ENCODE data around the gene NQO2. TPM values are rescaled to one million over a fixed set of nuclear protein-coding genes. Genes with fewer than 3 reads are reported as not detected.
A peak's percentile ranks its signal among the peaks of the same experiment; 100 is the strongest.
"Not testable (repeated sequence)": the region's sequence is repeated elsewhere in the genome, so short reads cannot be mapped to it uniquely, and the experiment has no call there.

The NQO2 gene
- total RNA-seq, 1 donor from 2014 or later: 58.8 TPM

DNA sequence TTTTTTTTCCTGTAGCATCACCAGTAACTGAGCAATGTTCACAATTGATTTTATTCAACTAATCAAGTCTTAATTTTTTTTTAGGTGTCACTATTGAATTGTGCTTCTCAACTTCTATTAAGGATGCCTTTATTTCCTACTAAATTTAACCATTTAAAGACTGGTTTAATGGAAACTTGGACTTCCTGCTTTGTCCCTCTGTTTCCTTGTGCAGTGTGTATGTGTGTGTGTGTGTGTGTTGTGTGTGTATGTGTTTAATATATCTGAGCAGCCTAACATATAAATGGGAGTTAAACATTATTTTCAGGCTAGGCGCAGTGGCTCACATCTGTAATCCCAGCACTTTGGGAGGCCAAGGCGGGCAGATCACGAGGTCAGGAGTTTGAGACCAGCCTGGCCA lies 30.1 kb upstream of the NQO2 start:
- TF ChIP-seq, protein P1, sequence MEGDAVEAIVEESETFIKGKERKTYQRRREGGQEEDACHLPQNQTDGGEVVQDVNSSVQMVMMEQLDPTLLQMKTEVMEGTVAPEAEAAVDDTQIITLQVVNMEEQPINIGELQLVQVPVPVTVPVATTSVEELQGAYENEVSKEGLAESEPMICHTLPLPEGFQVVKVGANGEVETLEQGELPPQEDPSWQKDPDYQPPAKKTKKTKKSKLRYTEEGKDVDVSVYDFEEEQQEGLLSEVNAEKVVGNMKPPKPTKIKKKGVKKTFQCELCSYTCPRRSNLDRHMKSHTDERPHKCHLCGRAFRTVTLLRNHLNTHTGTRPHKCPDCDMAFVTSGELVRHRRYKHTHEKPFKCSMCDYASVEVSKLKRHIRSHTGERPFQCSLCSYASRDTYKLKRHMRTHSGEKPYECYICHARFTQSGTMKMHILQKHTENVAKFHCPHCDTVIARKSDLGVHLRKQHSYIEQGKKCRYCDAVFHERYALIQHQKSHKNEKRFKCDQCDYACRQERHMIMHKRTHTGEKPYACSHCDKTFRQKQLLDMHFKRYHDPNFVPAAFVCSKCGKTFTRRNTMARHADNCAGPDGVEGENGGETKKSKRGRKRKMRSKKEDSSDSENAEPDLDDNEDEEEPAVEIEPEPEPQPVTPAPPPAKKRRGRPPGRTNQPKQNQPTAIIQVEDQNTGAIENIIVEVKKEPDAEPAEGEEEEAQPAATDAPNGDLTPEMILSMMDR (IDR thresholded peaks at IDR 0.05; ENCODE audit: unreplicated experiment): no peak
- Mint-ChIP-seq H3K27me3 (ENCODE audit: unreplicated experiment) (peaks cover 2% of the 10 kb centered on the region), H3K27ac (ENCODE audit: unreplicated experiment) (peak overlapping the region; percentile 39), H3K36me3 (ENCODE audit: low read depth, unreplicated experiment) (no peaks in the 10 kb centered on the region), H3K4me1 (ENCODE audit: unreplicated experiment) (peaks cover 28% of the 10 kb centered on the region), H3K9me3 (ENCODE audit: unreplicated experiment) (no peaks in the 10 kb centered on the region), H3K4me3 (ENCODE audit: unreplicated experiment) (peak overlapping the region; percentile 76)
- no peak for DNase-seq (ENCODE audit: low spot score)

DNA sequence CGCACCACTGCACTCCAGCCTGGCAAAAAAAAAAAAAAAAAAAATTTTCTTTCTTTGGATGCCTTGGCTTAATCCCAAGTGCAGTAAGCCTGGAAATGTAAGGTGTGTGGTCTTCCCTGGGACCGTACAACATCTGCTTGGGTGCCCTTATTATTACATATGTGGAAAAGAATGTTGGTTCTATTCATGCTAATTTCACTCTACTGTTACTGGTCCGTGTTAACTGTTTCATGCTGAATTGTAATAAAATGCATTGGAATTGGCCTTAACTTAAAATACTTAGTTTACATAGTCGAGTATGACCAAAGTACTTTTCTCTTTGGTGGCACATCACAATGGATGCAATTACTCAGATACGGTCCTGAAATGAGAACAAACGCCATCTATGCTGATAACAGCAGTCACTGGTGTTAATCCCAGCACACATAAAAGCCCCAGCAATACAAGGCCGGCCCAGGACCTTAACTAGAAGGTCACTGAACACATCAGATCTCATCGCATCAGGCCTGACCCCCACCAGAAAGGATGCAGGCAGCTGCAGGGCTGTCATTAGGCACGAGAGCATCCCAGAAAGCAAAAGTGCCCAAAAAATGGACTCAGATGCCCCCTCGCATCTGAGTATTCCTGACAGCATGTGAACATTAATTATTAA lies 29.5 kb upstream of the NQO2 start:
- H3K4me1 Mint-ChIP-seq (ENCODE audit: unreplicated experiment): peaks cover 28% of the 10 kb centered on the region
- H3K27me3 Mint-ChIP-seq (ENCODE audit: unreplicated experiment): peaks cover 2% of the 10 kb centered on the region
- peak overlapping the region; percentile 48 for H3K27ac Mint-ChIP-seq (ENCODE audit: unreplicated experiment)
- TF ChIP-seq, protein P1 (IDR thresholded peaks at IDR 0.05; ENCODE audit: unreplicated experiment): no peak
- H3K4me3 Mint-ChIP-seq (ENCODE audit: unreplicated experiment): peak overlapping the region; percentile 94
- no peaks in the 10 kb centered on the region for H3K9me3 Mint-ChIP-seq (ENCODE audit: unreplicated experiment)
- no peak for DNase-seq (ENCODE audit: low spot score)
- H3K36me3 Mint-ChIP-seq (ENCODE audit: low read depth, unreplicated experiment): no peaks in the 10 kb centered on the region

DNA sequence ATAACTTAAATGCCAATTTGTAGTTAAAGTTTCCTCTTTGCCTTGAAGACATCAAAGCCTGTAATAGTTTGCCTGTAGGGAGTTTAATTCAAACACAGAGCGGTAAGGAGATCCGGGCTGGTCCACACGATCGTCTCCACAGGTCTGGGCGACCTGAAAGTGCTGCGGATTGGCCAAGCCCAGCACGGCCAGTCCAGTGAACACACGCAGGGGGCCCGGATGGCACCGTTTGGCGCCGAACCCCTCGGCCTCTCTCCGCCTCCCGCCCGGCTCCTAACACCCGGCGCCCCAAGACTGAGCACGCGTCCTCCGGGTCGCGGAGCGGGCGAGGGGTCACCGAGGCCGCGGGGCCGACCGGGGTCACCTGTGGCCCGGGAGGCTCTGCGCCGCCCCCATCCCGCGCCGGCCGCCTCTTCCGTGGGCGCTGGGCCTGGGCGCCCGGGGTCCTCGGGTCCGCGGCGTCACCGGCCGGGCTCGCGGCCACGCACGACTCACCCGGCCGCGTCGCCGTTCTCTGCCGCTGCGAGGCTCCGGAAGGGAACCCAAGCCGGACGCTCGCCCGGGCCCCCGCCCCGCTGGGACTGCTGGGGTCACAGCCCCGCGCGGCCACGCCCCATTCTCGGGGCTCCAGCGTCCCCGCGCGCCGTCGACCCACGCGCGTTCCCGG lies 28.8 kb upstream of the NQO2 start:
- Mint-ChIP-seq H3K4me3 (ENCODE audit: unreplicated experiment) (peak overlapping the region; percentile 94), H3K9me3 (ENCODE audit: unreplicated experiment) (no peaks in the 10 kb centered on the region), H3K27ac (ENCODE audit: unreplicated experiment) (peak overlapping the region; percentile 61), H3K27me3 (ENCODE audit: unreplicated experiment) (peaks cover 2% of the 10 kb centered on the region), H3K36me3 (ENCODE audit: low read depth, unreplicated experiment) (no peaks in the 10 kb centered on the region), H3K4me1 (ENCODE audit: unreplicated experiment) (peaks cover 28% of the 10 kb centered on the region)
- peak; percentile 42 for DNase-seq (ENCODE audit: low spot score)
- TF ChIP-seq, protein P1 (IDR thresholded peaks at IDR 0.05; ENCODE audit: unreplicated experiment): no peak

DNA sequence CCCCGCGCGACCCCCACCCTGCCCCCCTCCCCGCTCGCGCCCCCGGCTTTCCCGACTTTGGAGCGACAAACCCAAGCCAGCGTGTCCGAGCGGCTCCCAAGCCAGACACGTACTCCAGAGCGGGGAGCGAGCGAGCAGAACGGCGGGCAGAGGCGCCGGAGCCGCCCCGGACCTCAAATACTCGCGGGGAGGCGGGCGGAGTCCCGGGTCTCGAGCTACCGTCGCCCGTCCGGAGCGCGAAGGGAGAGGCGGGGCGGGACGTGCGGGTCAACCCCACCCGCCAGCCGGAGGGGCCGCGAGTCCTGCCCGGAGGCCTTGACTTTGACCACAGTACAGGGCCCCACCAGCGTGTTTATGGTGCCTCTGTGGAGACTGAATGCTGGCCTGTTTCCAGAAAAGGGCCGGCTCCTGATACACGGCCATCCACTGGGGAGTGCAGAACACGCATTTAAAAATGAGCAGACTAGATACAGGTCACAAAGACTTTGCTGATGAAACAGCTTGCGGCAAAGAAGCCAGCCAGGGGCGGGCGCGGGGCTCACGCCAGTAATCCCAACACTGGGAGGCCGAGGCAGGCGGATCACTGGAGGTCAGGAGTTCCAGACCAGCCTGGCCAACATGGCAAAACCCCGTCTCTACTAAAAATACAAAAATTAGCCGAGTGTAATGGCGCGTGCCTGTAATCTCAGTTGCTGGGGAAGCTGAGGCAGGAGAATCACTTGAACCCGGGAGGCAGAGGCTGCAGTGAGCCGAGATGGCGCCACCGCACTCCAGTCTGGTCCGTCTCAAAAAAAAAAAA lies 28.1 kb upstream of the NQO2 start, which contains the start of gene SERPINB6:
SERPINB6 (minus strand) TSS at position 148 of the 799 bp plus-strand sequence. CDS start 12,235 bp downstream, outside the sequence.
- DNase-seq (ENCODE audit: low spot score): peak; percentile 42
- peak within 1 kb of the TSS; percentile 94 for H3K4me3 Mint-ChIP-seq (ENCODE audit: unreplicated experiment)
- peaks cover 28% of the 10 kb centered on the region for H3K4me1 Mint-ChIP-seq (ENCODE audit: unreplicated experiment)
- no peaks in the 10 kb centered on the region for H3K36me3 Mint-ChIP-seq (ENCODE audit: low read depth, unreplicated experiment)
- peak within 1 kb of the TSS; percentile 61 for H3K27ac Mint-ChIP-seq (ENCODE audit: unreplicated experiment)
- H3K9me3 Mint-ChIP-seq (ENCODE audit: unreplicated experiment): no peaks in the 10 kb centered on the region
- TF ChIP-seq, protein P1 (IDR thresholded peaks at IDR 0.05; ENCODE audit: unreplicated experiment): no peak
- H3K27me3 Mint-ChIP-seq (ENCODE audit: unreplicated experiment): peaks cover 2% of the 10 kb centered on the region

DNA sequence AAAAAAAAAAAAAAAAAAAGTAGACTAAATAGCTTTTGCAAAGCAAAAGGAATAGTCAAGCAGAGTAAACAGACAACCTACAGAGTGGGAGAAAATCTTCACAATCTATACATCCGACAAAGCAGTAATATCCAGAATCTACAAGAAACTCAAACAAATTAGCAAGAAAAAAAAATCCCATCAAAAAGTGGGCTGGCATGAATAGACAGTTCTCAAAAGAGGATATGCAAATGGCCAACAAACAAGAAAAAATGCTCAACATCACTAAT lies 27.5 kb upstream of the NQO2 start:
- DNase-seq (ENCODE audit: low spot score); H3K9me3 Mint-ChIP-seq (ENCODE audit: unreplicated experiment); H3K27me3 Mint-ChIP-seq (ENCODE audit: unreplicated experiment); H3K27ac Mint-ChIP-seq (ENCODE audit: unreplicated experiment); H3K36me3 Mint-ChIP-seq (ENCODE audit: low read depth, unreplicated experiment): not testable (repeated sequence)
- peak overlapping the region; percentile 84 for H3K4me3 Mint-ChIP-seq (ENCODE audit: unreplicated experiment)
- H3K4me1 Mint-ChIP-seq (ENCODE audit: unreplicated experiment): peaks cover 25% of the 10 kb centered on the region

DNA sequence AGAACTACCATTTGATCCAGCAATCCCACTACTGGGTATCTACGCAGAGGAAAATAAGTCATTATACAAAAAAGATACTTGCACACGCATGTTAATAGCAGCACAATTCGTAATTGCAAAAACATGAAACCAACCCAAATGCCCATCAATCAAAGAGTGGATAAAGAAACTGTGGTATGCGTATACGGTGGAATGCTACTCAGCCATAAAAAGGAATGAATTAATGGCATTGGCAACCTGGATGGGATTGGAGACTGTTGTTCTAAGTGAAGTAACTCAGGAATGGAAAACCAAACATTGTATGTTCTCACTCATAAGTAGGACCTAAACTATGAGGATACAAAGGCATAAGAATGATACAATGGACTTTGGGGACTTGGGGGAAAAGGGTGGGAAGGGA lies 27.0 kb upstream of the NQO2 start:
- H3K27me3 Mint-ChIP-seq (ENCODE audit: unreplicated experiment); H3K36me3 Mint-ChIP-seq (ENCODE audit: low read depth, unreplicated experiment); H3K9me3 Mint-ChIP-seq (ENCODE audit: unreplicated experiment); DNase-seq (ENCODE audit: low spot score); H3K27ac Mint-ChIP-seq (ENCODE audit: unreplicated experiment): not testable (repeated sequence)
- Mint-ChIP-seq H3K4me3 (ENCODE audit: unreplicated experiment) (peak overlapping the region; percentile 62), H3K4me1 (ENCODE audit: unreplicated experiment) (peaks cover 21% of the 10 kb centered on the region)

DNA sequence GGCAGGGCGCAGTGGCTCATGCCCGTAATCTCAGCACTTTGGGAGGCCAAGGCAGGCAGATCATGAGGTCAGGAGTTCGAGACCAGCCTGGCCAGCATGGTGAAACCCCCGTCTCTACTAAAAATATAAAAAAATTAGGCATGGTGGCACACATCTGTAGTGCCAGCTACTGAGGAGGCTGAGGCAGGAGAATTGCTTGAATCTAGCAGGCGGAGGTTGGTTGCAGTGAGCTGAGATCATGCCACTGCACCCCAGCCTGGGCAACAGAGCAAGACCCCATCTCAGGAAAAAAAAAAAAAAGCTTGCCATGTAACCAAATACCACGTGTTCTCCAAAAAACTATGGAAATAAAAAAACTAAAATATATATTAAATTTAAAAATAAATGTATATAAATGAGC lies 26.5 kb upstream of the NQO2 start:
- H3K27me3 Mint-ChIP-seq (ENCODE audit: unreplicated experiment); H3K36me3 Mint-ChIP-seq (ENCODE audit: low read depth, unreplicated experiment); H3K4me3 Mint-ChIP-seq (ENCODE audit: unreplicated experiment); H3K9me3 Mint-ChIP-seq (ENCODE audit: unreplicated experiment); DNase-seq (ENCODE audit: low spot score); H3K27ac Mint-ChIP-seq (ENCODE audit: unreplicated experiment): not testable (repeated sequence)
- peaks cover 17% of the 10 kb centered on the region for H3K4me1 Mint-ChIP-seq (ENCODE audit: unreplicated experiment)

All from endothelial cell (in vitro differentiated cells).